ENCODE results near the gene GRM8.
A peak's percentile ranks its signal among the peaks of the same experiment; 100 is the strongest.
"Not testable (repeated sequence)": the region's sequence is repeated elsewhere in the genome, so short reads cannot be mapped to it uniquely, and the experiment has no call there.

The GRM8 gene

GRCh38 chr7:126702242-126703016 lies 550.3 kb downstream of the GRM8 start:
- no peak for DNase-seq

- peak; percentile 29 for DNase-seq
Measured at GRCh38 chr7:126700807-126701604, 551.7 kb downstream of the GRM8 start.

GRCh38 chr7:126699707-126700106 lies 553.0 kb downstream of the GRM8 start:
- DNase-seq, result no peak

GRCh38 chr7:126698909-126699308 lies 553.8 kb downstream of the GRM8 start:
- DNase-seq, result no peak

GRCh38 chr7:126698446-126698845 lies 554.3 kb downstream of the GRM8 start:
- no peak for DNase-seq

GRCh38 chr7:126696256-126697038 lies 556.3 kb downstream of the GRM8 start:
- no peak for DNase-seq

GRCh38 chr7:126690848-126691751 lies 561.6 kb downstream of the GRM8 start:
- DNase-seq, result no peak

GRCh38 chr7:126690104-126690503 lies 562.6 kb downstream of the GRM8 start:
- DNase-seq, result no peak

- no peak for DNase-seq
Measured at GRCh38 chr7:126689037-126689436, 563.7 kb downstream of the GRM8 start.

GRCh38 chr7:126686474-126686873 lies 566.3 kb downstream of the GRM8 start:
- DNase-seq, result no peak

GRCh38 chr7:126685596-126685995 lies 567.1 kb downstream of the GRM8 start:
- no peak for DNase-seq

GRCh38 chr7:126685018-126685573 lies 567.6 kb downstream of the GRM8 start:
- DNase-seq, result no peak

- DNase-seq, result no peak
Measured at GRCh38 chr7:126682176-126682575, 570.6 kb downstream of the GRM8 start.

GRCh38 chr7:126668762-126669161 lies 584.0 kb downstream of the GRM8 start:
- not testable (repeated sequence) for DNase-seq

GRCh38 chr7:126668367-126668752 lies 584.4 kb downstream of the GRM8 start:
- no peak for DNase-seq

GRCh38 chr7:126667742-126668366 lies 584.9 kb downstream of the GRM8 start:
- no peak for DNase-seq

GRCh38 chr7:126662856-126663255 lies 589.9 kb downstream of the GRM8 start:
- DNase-seq, result no peak

GRCh38 chr7:126659124-126659523 lies 593.6 kb downstream of the GRM8 start:
- no peak for DNase-seq

GRCh38 chr7:126658684-126659083 lies 594.1 kb downstream of the GRM8 start:
- DNase-seq, result no peak

GRCh38 chr7:126657599-126658358 lies 595.0 kb downstream of the GRM8 start:
- no peak for DNase-seq

GRCh38 chr7:126657137-126657536 lies 595.6 kb downstream of the GRM8 start:
- no peak for DNase-seq

All from NCI-H1092 treated with DMSO at 0.1 percent for 48 hours (cell line).